B cell (primary cell): ENCODE measurements around the gene EID1. TPM values are rescaled to one million over a fixed set of nuclear protein-coding genes. Genes with fewer than 3 reads are reported as not detected.

Source experiments
- ATAC-seq: fragments of 200-7000 bp; cut with Tn5 transposase; one replicate; pipeline ENCODE4 v1.10.0; 2021; ENCODE audit warnings: low read depth, mild to moderate bottlenecking, moderate number of reproducible peaks, moderate library complexity
- CTCF ChIA-PET: fragments of 350-600 bp; sonication (Branson Sonifier 250); formaldehyde crosslinking; loops from one replicate; lab custom pipeline; 2021; ENCODE audit warnings: antibody characterized with exemption, inconsistent platforms; lab: Charles Lee
- POLR2A ChIA-PET: fragments of 350-600 bp; sonication (Branson Sonifier 250); formaldehyde crosslinking; loops from one replicate; lab custom pipeline; 2021; ENCODE audit warnings: antibody characterized with exemption; lab: Charles Lee
- DNase-seq: peaks from one replicate; pipeline ENCODE4 v3.0.0; 2013
- H2AFZ ChIP-seq: 2 replicates; pipeline ENCODE4 v1.6.1; 2012; ENCODE audit warnings: mild to moderate bottlenecking, low read depth, low read length; ENCODE audit not compliant: insufficient read depth, poor library complexity, severe bottlenecking
- H3K27ac ChIP-seq, 2 donors: 1 replicate in 1 of 2; 2 replicates in 1 of 2; pipeline ENCODE4 v1.5.1; 2012 to 2013; ENCODE audit warnings: low read length in 2 of 2, mild to moderate bottlenecking in 2 of 2, moderate library complexity in 1 of 2
- H3K27me3 ChIP-seq, 4 experiments: fragments of 200-600 bp in 1 of 4; sonication (generic) in 1 of 4; replicated peaks in 1 of 4; 1 replicate in 2 of 4; 2 replicates in 2 of 4; pipeline versions ENCODE4 v1.6.1 to v1.7.0; 2013 to 2016; ENCODE audit warnings: low read length in 3 of 4, mild to moderate bottlenecking in 2 of 4, mixed read lengths in 1 of 4, moderate library complexity in 1 of 4; ENCODE audit not compliant: insufficient read depth in 4 of 4, control insufficient read depth in 3 of 4; ENCODE audit errors: control extremely low read depth in 1 of 4
- H3K36me3 ChIP-seq, 2 experiments: replicated peaks in 1 of 2; 1 replicate in 1 of 2; 2 replicates in 1 of 2; pipeline versions ENCODE4 v1.6.1 to v1.7.1; 2013; ENCODE audit warnings: low read length in 1 of 2; ENCODE audit not compliant: insufficient read depth in 2 of 2, control insufficient read depth in 1 of 2; ENCODE audit errors: control extremely low read depth in 1 of 2, extremely low read depth in 1 of 2
- H3K4me1 ChIP-seq, 2 donors: fragments of 200-600 bp in 1 of 2; sonication (generic) in 1 of 2; 1 replicate in 1 of 2; 2 replicates in 1 of 2; pipeline versions ENCODE4 v1.5.1 to v1.6.1; 2013 to 2017; ENCODE audit warnings: low read length in 2 of 2; ENCODE audit not compliant: control insufficient read depth in 2 of 2, insufficient read depth in 2 of 2
- H3K4me2 ChIP-seq: replicated peaks from 2 replicates; pipeline ENCODE3; 2012; ENCODE audit warnings: mild to moderate bottlenecking, low read depth, low read length; ENCODE audit not compliant: poor library complexity, severe bottlenecking
- H3K4me3 ChIP-seq, 5 experiments: fragments of 200-600 bp in 1 of 5; sonication (generic) in 1 of 5; 1 replicate in 3 of 5; 2 replicates in 2 of 5; pipeline versions ENCODE4 v1.5.1 to v1.7.0; 2011 to 2016; ENCODE audit warnings: low read length in 4 of 5, mild to moderate bottlenecking in 4 of 5, low read depth in 2 of 5, control low read depth in 1 of 5, moderate library complexity in 1 of 5; ENCODE audit not compliant: insufficient read depth in 1 of 5; ENCODE audit errors: control extremely low read depth in 1 of 5, extremely low read depth in 1 of 5
- H3K79me2 ChIP-seq: fragments of 200-600 bp; sonication (generic); one replicate; pipeline ENCODE4 v1.6.0; 2016; ENCODE audit warnings: low read length; ENCODE audit not compliant: control insufficient read depth, insufficient read depth
- H3K9ac ChIP-seq: fragments of 200-600 bp; sonication (generic); 2 replicates; pipeline ENCODE4 v1.6.1; 2017; ENCODE audit warnings: mild to moderate bottlenecking, low read length, moderate library complexity
- H3K9me3 ChIP-seq, 3 donors: one replicate each; pipeline versions ENCODE4 v1.6.1 to v1.7.1; 2013; ENCODE audit warnings: low read length in 2 of 3; ENCODE audit not compliant: control insufficient read depth in 2 of 3, insufficient read depth in 1 of 3; ENCODE audit errors: control extremely low read depth in 1 of 3
- H4K20me1 ChIP-seq: 2 replicates; pipeline ENCODE4 v1.6.0; 2012; ENCODE audit warnings: mild to moderate bottlenecking, low read length; ENCODE audit not compliant: insufficient read depth, control insufficient read depth, poor library complexity, severe bottlenecking
- H3K27ac Mint-ChIP-seq: one replicate; pipeline ENCODE4 v1.8.0; 2021; ENCODE audit warnings: mixed read lengths
- H3K27me3 Mint-ChIP-seq: one replicate; pipeline ENCODE4 v1.8.0; 2021; ENCODE audit warnings: mixed read lengths
- H3K4me1 Mint-ChIP-seq: one replicate; pipeline ENCODE4 v1.8.0; 2021; ENCODE audit warnings: mixed read lengths
- H3K4me3 Mint-ChIP-seq: one replicate; pipeline ENCODE4 v1.8.0; 2021; ENCODE audit warnings: mixed read lengths
- H3K9me3 Mint-ChIP-seq: one replicate; pipeline ENCODE4 v1.8.0; 2022; ENCODE audit warnings: mixed read lengths; ENCODE audit not compliant: insufficient read depth
- EZH2 ChIP-seq: IDR thresholded peaks from 2 replicates; pipeline ENCODE4 v1.6.1; 2012; ENCODE audit warnings: borderline replicate concordance, low read depth, mild to moderate bottlenecking, moderate library complexity, low read length; ENCODE audit not compliant: insufficient read depth, poor library complexity, severe bottlenecking
- WGBS: methylation state at CpG from one replicate; pipeline ENCODE4 v1.1.5; 2013; ENCODE audit warnings: missing lambda C conversion rate; ENCODE audit not compliant: insufficient coverage; 5-methylcytosine and 5-hydroxymethylcytosine counted together
- intact Hi-C: fragments of 100-400 bp; cut with micrococcal nuclease; formaldehyde crosslinking; loops from one replicate; pipeline ENCODE4 v1.10.0; 2022
- polyA plus RNA-seq: library from polyadenylated mRNA; depleted of rRNA; stranded (reverse); fragments of >200 nt; gene quantifications from 2 replicates; pipeline ENCODE4 v1.2.3, GENCODE V29; 2012
- total RNA-seq, 2 donors: library from RNA; stranded (reverse); fragments of 120-200 nt in 1 of 2; gene quantifications; 1 replicate in 1 of 2; 2 replicates in 1 of 2; pipeline versions ENCODE4 v1.2.3 to v1.2.4, GENCODE V29; 2013 to 2022
- TF ChIP-seq, protein P1 (sequence below): fragments of 200-600 bp; IDR thresholded peaks from one replicate; pipeline ENCODE4 v1.8.0; 2022; ENCODE audit warnings: antibody characterized with exemption, mild to moderate bottlenecking

Gene EID1
- total and polyA plus RNA-seq, 2 donors (not counting 1 experiment from before 2014, with no cell fraction given), result 30.2 to 56.5 TPM

DNA sequence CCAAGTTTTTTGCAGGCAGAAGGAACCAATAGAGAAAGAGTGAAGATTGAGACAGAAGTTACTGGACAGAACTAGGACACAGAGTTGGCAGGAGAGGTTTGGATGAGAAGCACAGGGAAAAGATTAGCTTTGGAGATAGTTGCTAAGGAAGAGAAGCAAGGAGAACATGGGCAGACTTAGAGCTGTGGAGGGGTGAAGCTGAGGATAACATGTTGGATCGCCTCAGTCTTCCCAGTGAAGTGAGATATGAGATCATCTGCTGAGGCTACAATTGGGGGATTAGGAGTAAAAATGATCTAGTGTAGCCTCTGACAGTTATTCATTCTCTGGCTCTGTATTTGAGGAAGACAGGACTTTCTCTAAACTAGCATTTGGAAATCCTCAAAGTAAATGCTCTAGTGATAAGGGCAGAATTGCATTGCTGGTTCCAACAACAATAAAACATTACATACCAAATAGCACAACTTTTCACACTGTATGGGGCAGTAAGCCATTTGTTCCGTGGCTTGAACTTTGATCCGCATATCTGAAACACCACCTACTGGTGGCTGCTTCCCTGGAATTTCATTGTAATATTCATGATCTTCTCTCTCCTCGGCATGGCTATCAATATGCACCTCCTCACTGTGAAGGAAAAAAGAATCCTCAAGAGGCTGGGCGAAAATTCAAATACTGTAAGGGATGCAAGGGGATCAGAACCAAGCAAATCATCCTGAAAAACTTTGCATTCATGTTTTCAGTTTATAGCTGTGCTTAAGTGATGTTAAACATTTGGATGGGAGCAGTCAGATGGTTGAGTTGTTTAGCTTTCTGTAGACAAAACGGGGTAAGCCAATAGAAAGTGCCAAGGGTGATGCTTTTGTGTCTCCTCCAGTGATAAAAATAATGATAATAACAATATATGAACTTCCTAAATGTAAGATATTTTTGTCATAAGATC, 22.2 kb upstream of the EID1 start:
- TF ChIP-seq, protein P1, sequence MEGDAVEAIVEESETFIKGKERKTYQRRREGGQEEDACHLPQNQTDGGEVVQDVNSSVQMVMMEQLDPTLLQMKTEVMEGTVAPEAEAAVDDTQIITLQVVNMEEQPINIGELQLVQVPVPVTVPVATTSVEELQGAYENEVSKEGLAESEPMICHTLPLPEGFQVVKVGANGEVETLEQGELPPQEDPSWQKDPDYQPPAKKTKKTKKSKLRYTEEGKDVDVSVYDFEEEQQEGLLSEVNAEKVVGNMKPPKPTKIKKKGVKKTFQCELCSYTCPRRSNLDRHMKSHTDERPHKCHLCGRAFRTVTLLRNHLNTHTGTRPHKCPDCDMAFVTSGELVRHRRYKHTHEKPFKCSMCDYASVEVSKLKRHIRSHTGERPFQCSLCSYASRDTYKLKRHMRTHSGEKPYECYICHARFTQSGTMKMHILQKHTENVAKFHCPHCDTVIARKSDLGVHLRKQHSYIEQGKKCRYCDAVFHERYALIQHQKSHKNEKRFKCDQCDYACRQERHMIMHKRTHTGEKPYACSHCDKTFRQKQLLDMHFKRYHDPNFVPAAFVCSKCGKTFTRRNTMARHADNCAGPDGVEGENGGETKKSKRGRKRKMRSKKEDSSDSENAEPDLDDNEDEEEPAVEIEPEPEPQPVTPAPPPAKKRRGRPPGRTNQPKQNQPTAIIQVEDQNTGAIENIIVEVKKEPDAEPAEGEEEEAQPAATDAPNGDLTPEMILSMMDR, result no peak
- TF ChIP-seq EZH2, result no peak
- intact Hi-C loops, result no loop called here
- 70% methylated on average over 3 of the region's 6 CpGs for WGBS
- DNase-seq, result no peak
- no peaks in the 10 kb centered on the region for H4K20me1 ChIP-seq
- no peak for ATAC-seq
- ChIA-PET POLR2A (no interaction called here), CTCF (interaction anchor here (1.6 to 8.5 kb wide), 2 partner anchors 290 to 565 kb away, joined by 5 to 101 read pairs; partner anchors contain the start of gene FGF7)
- no peak overlapping the region for H3K4me2 ChIP-seq
- H3K27ac Mint-ChIP-seq, result no peak overlapping the region
- H3K36me3 ChIP-seq, result no peaks in the 10 kb centered on the region
- H3K27ac ChIP-seq, result no peak overlapping the region
- no peaks in the 10 kb centered on the region for H3K9me3 Mint-ChIP-seq
- no peak overlapping the region for H3K9ac ChIP-seq
- H3K4me1 ChIP-seq, result no peaks in the 10 kb centered on the region
- H3K27me3 Mint-ChIP-seq, result peaks cover 22% of the 10 kb centered on the region
- H3K27me3 ChIP-seq, result no peaks in the 10 kb centered on the region
- H3K4me1 Mint-ChIP-seq, result no peaks in the 10 kb centered on the region
- H2AFZ ChIP-seq, result no peak overlapping the region
- no peak overlapping the region for H3K4me3 Mint-ChIP-seq
- no peak overlapping the region for H3K4me3 ChIP-seq
- H3K79me2 ChIP-seq, result no peaks in the 10 kb centered on the region
- no peaks in the 10 kb centered on the region for H3K9me3 ChIP-seq

DNA sequence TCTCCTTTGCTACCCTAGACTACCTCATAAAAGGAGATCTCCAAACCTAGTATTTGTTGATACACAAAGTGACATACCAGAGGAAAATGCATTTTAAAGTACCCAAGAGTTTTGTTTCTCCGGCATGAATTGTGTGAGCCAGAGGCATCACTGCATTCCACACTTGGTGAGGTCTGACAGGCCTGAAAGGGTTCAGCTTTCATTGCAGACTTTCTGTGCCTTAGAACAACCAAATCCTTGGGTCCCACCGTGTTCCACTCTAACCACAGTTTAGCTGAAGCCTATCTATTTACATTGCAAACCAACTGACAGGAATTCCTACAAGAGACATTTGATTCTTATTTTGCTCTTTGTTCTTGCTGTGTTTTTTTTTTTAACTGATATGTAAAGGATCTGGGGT, 21.0 kb upstream of the EID1 start:
- H3K27ac ChIP-seq, result no peak overlapping the region
- TF ChIP-seq, protein P1, result no peak
- no peak for TF ChIP-seq EZH2
- H3K4me1 ChIP-seq, result no peaks in the 10 kb centered on the region
- Mint-ChIP-seq H3K9me3 (no peaks in the 10 kb centered on the region), H3K27ac (no peak overlapping the region), H3K4me3 (no peak overlapping the region), H3K27me3 (peaks cover 17% of the 10 kb centered on the region), H3K4me1 (no peaks in the 10 kb centered on the region)
- ATAC-seq (no peak), DNase-seq (no peak)
- H3K9me3 ChIP-seq, result no peaks in the 10 kb centered on the region
- intact Hi-C loops, result no loop called here
- H3K9ac ChIP-seq, result no peak overlapping the region
- ChIA-PET CTCF (interaction anchor here (1.0 to 8.5 kb wide), 3 partner anchors 289 to 1288 kb away, joined by 4 to 101 read pairs (median 5); partner anchors contain the start of gene FGF7), POLR2A (no interaction called here)
- H3K36me3 ChIP-seq, result no peaks in the 10 kb centered on the region
- no peaks in the 10 kb centered on the region for H4K20me1 ChIP-seq
- H2AFZ ChIP-seq, result no peak overlapping the region
- H3K4me3 ChIP-seq, result no peak overlapping the region
- 100% methylated on average over 1 of the region's 2 CpGs for WGBS
- no peaks in the 10 kb centered on the region for H3K79me2 ChIP-seq
- H3K27me3 ChIP-seq, result no peaks in the 10 kb centered on the region
- H3K4me2 ChIP-seq, result no peak overlapping the region
